MG63 (cell line): ENCODE measurements around the gene SRC. TPM values are rescaled to one million over a fixed set of nuclear protein-coding genes. Genes with fewer than 3 reads are reported as not detected.

Experiments
- DNase-seq: peaks from one replicate; pipeline ENCODE4 v3.0.0-alpha.2; 2020
- H3K27me3 ChIP-seq: fragments of 250-450 bp; sonication (Bioruptor Pico); 2 replicates; pipeline ENCODE4 v1.5.1; 2020; ENCODE audit warnings: mild to moderate bottlenecking, moderate library complexity
- H3K36me3 ChIP-seq: fragments of 250-450 bp; sonication (Bioruptor Pico); 2 replicates; pipeline ENCODE4 v1.5.1; 2020; ENCODE audit warnings: mild to moderate bottlenecking, moderate library complexity
- H3K4me3 ChIP-seq: fragments of 250-450 bp; sonication (Bioruptor Pico); 2 replicates; pipeline ENCODE4 v1.5.1; 2020; ENCODE audit warnings: mild to moderate bottlenecking, moderate library complexity
- H3K9me3 ChIP-seq: fragments of 250-450 bp; sonication (Bioruptor Pico); 2 replicates; pipeline ENCODE4 v1.5.1; 2020; ENCODE audit warnings: mild to moderate bottlenecking, moderate library complexity
- total RNA-seq: library from RNA; depleted of rRNA; stranded (reverse); fragments of >200 nt; shearing (Covaris generic); gene quantifications from 2 replicates; pipeline ENCODE4 v1.2.3, GENCODE V29; 2014; ENCODE audit warnings: low replicate concordance

SRC gene
- total RNA-seq, 1 experiment from 2014 or later, result 33.0 TPM

DNA sequence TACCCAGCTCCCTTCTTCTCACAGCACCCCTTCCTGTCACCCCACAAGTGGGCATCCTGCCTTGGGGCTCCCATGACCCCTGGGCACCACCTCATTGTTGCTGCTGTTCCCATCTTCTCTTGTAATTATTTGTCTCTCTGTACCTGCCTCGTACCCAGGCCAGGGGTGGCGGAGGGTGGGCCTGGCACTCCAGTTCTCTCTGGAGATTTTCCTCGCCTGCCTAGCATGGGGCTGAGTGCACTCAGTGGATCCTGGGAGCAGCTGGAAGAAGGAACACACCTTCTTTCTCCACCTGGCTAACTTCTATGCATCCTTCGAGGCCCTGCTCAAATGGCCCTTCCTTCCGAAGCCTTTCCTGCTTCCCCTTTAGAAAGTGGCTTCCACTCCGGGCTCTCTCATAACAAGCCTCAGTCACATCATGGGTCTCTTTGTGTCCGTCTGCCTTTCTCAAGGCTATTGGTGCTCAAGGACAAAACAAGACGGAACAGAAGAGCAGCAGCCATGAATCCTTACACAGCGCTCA is 79.2 kb downstream of the SRC start:
- Histone ChIP-seq H3K4me3 (no peak overlapping the region), H3K36me3 (no peaks in the 10 kb centered on the region), H3K27me3 (peaks cover 74% of the 10 kb centered on the region), H3K9me3 (no peaks in the 10 kb centered on the region)
- no peak for DNase-seq

DNA sequence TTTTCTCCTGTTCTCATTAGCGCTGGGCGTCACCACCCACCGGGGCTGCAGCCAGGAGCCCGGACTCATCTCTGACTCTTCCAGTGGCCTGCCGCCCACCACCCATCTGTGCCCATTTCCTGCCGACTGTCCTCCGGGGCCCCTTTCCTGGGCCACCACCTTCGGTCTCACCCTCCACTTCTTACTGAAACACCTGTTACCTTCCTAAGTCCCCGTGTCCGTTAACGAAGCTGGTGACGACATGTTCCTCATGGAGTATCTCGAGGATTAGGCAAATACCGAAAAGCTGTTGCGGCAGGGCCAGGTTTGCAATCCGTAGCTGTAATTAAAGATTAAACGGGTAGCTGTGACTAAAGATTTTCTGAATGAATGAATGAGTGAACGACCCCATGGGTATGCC is 80.2 kb downstream of the SRC start:
- no peaks in the 10 kb centered on the region for H3K36me3 ChIP-seq
- H3K27me3 ChIP-seq, result peaks cover 74% of the 10 kb centered on the region
- no peak for DNase-seq
- H3K9me3 ChIP-seq, result no peaks in the 10 kb centered on the region
- no peak overlapping the region for H3K4me3 ChIP-seq

DNA sequence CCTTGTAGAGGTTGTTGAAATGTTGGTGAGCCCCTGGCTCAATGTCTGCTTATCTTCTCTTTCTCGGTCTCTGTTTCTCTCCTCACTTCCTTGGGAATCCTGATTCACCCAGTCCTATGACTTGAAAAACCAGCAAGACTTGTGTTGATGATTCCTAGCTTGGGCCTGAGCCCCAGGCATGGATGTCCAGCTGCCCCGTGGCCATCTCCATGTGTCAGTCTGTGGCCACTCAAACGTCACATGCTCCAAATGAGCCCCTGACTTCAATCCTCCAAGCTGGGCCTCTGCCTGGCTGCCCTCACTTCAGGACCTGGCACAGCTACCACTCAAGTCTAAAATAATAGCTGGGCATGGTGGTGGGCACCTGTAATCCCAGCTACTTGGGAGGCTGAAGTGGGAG is 81.0 kb downstream of the SRC start:
- no peaks in the 10 kb centered on the region for H3K9me3 ChIP-seq
- no peaks in the 10 kb centered on the region for H3K36me3 ChIP-seq
- H3K4me3 ChIP-seq, result no peak overlapping the region
- H3K27me3 ChIP-seq, result peaks cover 68% of the 10 kb centered on the region
- DNase-seq, result no peak

DNA sequence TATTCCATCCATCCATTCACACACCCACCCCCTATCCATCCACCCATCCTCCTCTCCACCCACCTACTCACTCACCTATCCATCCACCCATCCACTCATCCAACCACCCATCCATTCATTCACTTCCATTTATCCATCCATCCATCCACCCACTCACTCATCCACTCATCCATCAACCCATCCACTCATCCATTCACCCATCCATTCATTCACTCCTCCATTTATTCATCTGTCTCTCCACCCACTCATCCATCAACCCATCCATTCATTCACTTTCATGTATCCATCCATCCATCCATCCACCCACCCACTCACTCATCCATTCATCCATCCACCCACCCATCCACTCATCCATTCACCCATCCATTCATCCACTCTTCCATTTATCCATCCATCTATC is 84.1 kb downstream of the SRC start:
- Histone ChIP-seq H3K27me3 (peaks cover 58% of the 10 kb centered on the region), H3K36me3 (no peaks in the 10 kb centered on the region), H3K9me3 (no peaks in the 10 kb centered on the region), H3K4me3 (no peak overlapping the region)
- no peak for DNase-seq

DNA sequence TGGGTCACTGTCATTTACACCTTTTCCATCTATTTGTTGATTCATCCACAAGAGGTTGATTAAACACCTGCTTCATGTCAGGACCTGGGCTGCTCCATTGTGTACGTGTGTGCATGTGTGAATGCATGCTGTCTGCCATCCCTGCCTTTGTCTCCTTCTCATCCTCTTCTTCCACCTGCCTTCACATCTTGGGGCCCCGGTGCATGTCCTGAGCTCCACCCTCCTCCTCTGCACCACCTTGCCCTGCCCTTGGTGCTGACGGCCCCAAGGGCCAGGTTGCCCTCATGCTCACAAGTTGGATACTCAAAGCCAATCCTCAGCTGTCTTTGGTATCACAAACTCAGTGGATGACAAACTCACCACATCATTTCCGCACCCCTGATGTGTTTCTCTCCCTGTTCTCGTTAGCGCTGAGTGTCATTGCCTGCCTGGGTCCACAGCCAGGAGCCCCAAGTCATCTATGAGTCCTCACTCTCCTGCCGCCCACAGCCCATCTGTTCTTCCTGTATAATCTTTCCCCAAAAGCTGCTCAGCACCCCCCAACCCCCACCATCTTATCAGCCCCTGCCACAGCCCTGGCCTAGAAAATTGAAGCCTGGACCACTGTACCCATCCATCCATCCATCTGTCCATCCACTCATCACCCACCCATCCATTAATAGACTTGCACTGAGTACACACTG is 85.0 kb downstream of the SRC start:
- Histone ChIP-seq H3K36me3 (no peaks in the 10 kb centered on the region), H3K9me3 (no peaks in the 10 kb centered on the region), H3K27me3 (peaks cover 50% of the 10 kb centered on the region), H3K4me3 (no peak overlapping the region)
- DNase-seq, result no peak

DNA sequence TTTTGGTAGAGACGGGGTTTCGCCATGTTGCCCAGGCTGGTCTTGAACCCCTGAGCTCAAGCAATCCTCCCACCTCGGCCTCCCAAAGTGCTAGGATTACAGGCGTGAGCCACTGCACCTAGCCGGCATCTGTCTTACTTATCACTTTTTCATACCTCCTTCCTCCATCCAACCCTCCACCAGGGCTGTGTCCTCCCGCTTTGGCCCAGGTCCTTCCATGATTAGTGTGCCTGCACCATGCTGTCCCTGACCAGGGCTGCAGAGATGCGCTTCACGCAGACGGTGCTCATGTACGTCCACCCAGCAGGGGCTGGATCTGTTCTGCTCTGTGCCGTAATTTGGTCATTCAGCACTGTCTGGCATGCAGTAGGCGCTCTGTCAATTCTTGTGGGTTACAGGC is 85.8 kb downstream of the SRC start:
- no peaks in the 10 kb centered on the region for H3K36me3 ChIP-seq
- DNase-seq, result no peak
- no peak overlapping the region for H3K4me3 ChIP-seq
- peaks cover 41% of the 10 kb centered on the region for H3K27me3 ChIP-seq
- no peaks in the 10 kb centered on the region for H3K9me3 ChIP-seq

DNA sequence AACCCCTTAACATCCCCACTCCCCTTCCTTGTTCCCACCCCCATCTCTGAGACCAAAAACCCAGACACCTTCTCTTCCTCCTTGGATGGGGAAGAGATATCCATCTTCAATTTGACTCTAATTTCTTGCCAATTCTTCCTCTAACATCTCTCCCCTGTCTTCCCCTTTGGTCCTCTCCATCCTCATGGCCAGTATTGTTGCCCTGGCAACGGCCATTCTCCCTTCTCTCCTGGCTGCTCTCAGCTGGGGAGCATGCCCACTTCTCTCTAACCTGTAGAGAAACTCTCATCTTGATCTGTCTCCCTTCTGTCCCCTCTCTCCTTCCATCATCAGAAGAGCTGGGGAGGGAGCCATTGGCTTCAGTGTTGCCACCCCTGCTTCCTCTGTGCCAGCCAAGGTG is 86.7 kb downstream of the SRC start:
- Histone ChIP-seq H3K9me3 (no peaks in the 10 kb centered on the region), H3K36me3 (no peaks in the 10 kb centered on the region), H3K4me3 (no peak overlapping the region), H3K27me3 (peaks cover 36% of the 10 kb centered on the region)
- no peak for DNase-seq

DNA sequence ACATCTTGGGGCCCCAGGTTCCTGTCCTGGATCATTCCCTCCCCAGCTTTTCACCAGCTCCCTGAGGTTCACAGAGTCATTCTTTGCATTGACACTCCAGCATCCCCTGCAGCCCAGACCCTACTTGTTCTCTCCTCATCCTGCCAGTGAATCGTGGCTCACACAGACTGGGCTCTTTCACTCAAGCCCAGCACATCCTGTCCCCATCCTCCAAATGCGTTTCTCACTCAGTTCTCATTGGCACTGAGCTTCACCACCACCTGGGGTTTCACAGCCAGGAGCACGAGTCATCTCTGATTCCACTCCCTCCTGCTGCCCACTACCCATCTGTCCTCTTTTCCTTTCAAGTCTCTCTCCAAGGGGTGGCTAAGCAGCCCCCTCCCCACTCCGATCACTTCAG is 89.7 kb downstream of the SRC start:
- Histone ChIP-seq H3K9me3 (no peaks in the 10 kb centered on the region), H3K36me3 (no peaks in the 10 kb centered on the region), H3K27me3 (peaks cover 23% of the 10 kb centered on the region), H3K4me3 (no peak overlapping the region)
- no peak for DNase-seq

DNA sequence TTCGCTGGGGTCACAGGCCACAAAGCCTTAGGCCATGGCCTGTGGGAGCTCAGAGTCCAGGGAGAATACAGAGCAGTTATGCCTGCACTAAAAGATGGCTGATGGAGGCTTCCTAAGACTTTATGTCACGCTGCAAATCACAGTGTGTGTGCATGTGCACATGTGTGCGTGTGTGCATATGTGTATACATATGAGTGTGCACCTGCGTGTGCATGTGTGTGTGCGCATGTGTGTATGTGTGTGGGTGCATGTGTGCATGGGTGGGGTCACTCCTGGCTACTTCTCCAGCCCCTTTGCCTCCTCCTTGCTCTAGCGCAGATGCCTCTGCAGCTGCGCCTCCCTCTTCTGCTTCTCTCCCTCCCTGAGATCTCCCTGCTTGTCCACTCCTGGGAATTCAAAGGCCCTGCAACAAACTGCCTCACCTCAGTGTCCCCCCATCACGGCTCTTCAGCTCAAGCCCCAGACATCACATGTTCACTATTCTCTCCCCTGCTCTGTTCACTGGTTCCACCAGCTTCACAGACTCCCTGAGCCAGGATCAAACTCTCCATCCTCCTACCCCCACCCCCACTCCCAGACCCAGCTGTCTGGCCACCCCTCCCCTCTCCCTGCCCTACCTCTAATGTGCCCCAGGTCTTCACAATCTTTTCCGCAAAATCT is 90.7 kb downstream of the SRC start:
- H3K27me3 ChIP-seq, result peaks cover 23% of the 10 kb centered on the region
- no peak for DNase-seq
- no peak overlapping the region for H3K4me3 ChIP-seq
- no peaks in the 10 kb centered on the region for H3K9me3 ChIP-seq
- no peaks in the 10 kb centered on the region for H3K36me3 ChIP-seq

DNA sequence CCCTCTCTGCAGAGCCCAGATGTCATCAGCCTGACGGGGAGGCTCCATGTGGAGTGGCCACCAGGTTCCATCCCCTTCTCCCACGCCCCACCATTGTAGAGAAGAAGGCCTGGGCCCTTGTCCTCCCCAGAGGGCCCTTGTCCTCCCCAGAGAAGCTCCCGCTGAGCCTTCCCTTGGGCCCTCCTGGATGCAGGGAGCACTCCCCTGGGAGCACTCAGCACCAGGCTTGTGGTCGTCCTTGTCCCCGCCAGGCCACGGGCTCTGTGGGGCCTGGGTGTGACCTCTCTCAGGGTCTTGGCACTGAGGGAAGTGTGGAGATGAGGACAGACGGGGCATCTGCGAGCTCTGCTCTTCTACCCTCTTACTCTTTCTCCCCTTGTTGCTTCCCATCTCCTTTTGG is 91.7 kb downstream of the SRC start:
- Histone ChIP-seq H3K36me3 (no peaks in the 10 kb centered on the region), H3K4me3 (no peak overlapping the region), H3K9me3 (no peaks in the 10 kb centered on the region), H3K27me3 (peaks cover 16% of the 10 kb centered on the region)
- no peak for DNase-seq

DNA sequence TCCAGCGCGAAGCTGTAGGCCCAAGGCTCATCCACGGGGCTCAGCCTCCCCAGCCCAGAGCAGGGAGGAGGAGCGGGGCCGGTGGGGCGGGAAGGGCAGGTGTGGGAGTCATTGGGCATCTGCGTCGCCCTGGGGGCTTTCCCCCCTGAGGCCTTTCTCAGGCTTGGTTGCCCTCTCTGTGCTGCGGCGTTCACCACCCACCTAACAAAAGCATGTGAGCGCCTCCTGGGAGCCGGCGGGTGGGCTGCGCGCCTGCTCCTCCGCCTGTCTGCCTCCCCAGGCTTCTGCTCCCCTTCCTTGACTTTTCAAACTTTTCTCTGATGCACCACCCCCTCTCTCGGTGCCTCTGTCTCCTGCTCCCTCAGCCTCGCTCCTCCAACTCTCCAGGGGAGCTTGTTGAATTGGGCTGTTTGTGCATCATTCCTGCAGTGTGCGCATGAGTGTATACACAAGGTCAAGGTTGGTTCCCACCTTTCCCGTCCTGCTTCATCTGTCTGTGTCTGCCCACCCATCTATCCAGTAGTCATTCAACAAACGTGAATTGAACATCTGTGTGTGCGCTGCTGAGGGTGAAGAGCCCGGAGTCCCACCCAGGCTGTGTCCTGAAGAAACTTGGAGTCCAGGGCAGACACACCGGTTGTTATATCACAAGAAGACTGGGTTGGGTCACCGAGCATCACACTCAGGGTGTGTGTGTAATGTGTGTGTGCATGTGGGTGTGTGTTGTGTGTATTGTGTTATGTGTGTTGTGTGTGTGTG is 92.7 kb downstream of the SRC start:
- no peak overlapping the region for H3K4me3 ChIP-seq
- DNase-seq, result no peak
- peaks cover 9% of the 10 kb centered on the region for H3K27me3 ChIP-seq
- no peaks in the 10 kb centered on the region for H3K9me3 ChIP-seq
- no peaks in the 10 kb centered on the region for H3K36me3 ChIP-seq

DNA sequence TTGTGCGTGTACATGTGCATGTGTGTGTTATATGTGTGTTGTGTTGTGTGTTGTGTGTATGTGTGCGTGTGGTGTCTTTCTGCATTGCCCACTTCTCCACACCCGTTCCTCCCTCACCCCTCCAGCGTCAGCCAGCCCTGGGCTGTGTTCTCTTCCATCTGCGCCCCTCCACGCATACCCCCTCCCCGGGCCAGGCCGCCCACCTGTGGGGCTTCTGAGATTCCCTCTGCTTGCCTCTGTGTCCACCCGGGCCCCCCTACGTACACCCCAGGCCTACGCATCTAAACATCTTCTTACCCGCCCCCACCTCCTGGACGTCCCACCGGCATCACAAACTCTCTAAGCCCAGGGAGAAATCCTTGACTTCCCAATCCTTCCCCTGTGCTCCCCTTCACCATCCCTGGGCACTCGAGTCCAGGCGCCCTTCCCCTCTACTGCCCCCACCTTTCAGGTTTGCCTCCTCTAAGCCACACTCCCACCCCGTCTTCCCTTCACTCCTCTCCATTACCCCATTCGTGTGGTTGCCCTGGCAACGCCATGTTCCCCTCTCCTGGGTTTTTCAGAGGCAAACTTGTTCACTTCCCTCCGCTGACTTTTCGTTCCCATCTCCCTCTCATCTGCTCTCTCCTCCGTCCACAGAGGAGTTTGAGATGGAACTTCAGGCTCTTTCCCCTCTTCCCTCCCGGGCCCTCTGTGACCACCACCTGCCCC is 93.4 kb downstream of the SRC start:
- H3K4me3 ChIP-seq, result no peak overlapping the region
- no peak for DNase-seq
- H3K27me3 ChIP-seq, result peaks cover 5% of the 10 kb centered on the region
- H3K9me3 ChIP-seq, result no peaks in the 10 kb centered on the region
- H3K36me3 ChIP-seq, result no peaks in the 10 kb centered on the region

DNA sequence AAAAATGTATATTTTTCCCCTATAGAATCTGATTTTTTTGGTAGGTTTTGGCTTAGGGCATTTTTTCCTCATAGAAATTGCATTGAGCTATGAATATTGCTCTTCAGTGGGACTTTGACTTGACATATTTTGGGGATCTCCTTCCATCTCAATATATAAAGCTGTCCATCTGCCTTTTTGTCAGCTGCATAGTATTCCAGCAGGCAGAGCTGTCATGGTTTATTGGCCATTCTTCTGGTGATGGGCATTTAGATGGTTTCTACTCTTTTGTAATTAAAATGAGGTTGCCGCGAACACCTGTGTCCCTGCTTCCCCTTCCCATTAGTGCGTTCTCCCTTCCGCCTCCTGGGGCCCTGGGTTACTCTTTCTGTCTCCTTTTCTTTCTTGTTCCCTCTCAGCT is 95.1 kb downstream of the SRC start:
- Histone ChIP-seq H3K4me3 (no peak overlapping the region), H3K9me3 (no peaks in the 10 kb centered on the region), H3K27me3 (peaks cover 2% of the 10 kb centered on the region), H3K36me3 (no peaks in the 10 kb centered on the region)
- no peak for DNase-seq

DNA sequence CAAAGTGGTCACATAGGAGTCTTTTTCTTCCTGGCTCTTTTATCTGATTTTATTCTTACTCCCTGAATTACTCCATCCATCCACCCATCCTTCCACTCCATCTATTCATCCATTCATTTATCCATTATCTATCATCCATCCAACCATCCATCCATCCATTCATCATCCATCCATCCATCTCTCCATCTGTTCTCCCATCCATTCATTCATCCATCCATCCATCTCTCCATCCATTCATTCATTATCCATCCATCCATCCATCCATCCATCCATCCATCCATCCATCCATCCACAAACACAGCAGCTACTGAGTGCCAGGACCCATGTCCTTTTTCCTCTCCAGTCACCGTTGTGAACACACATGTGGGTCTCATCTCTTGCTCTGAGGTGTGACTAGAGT is 96.6 kb downstream of the SRC start:
- Histone ChIP-seq H3K27me3 (peaks cover 2% of the 10 kb centered on the region), H3K4me3 (no peak overlapping the region), H3K36me3 (no peaks in the 10 kb centered on the region), H3K9me3 (no peaks in the 10 kb centered on the region)
- no peak for DNase-seq

DNA sequence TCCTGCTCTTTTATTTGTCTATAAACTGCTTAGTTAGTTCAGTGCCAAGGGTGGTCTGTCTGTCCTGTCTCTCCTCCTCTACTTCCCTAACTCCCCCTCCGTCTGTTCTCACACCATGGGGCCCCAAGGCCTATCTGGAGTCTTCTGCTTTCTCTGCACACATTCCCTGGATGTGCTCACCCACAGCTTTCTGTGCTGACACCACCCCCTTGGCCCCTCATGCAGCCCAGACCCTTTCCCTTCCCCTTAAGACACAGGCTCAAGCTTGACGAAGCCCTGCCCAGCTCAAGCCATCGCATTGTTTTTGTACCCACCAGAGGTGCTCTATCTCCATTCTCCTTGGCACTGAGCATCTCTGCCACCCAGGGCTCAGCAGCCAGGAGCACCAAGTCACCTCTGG is 97.0 kb downstream of the SRC start:
- H3K9me3 ChIP-seq, result no peaks in the 10 kb centered on the region
- H3K36me3 ChIP-seq, result no peaks in the 10 kb centered on the region
- DNase-seq, result no peak
- no peak overlapping the region for H3K4me3 ChIP-seq
- peaks cover 2% of the 10 kb centered on the region for H3K27me3 ChIP-seq

DNA sequence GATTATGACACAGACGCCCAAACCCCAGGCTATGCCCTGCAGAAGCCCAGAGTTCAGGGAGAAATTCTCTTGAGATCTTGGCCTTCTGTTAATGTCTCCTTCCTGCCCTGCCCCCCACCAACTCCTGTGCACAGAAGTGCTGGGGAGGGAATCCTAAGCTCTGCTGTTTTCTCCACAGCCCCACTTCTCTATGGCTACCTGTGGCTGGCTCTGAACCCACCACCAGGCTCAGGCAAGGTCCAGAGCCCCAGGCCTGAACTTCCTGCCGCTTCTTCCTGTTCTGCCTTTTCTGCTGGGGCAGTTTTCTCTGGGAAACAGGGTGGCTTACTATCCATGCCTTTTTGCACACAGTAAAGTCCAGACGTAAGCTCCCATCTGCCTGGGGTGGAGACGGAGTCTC is 97.7 kb downstream of the SRC start:
- Histone ChIP-seq H3K27me3 (peaks cover 2% of the 10 kb centered on the region), H3K9me3 (no peaks in the 10 kb centered on the region), H3K4me3 (no peak overlapping the region), H3K36me3 (no peaks in the 10 kb centered on the region)
- DNase-seq, result no peak

DNA sequence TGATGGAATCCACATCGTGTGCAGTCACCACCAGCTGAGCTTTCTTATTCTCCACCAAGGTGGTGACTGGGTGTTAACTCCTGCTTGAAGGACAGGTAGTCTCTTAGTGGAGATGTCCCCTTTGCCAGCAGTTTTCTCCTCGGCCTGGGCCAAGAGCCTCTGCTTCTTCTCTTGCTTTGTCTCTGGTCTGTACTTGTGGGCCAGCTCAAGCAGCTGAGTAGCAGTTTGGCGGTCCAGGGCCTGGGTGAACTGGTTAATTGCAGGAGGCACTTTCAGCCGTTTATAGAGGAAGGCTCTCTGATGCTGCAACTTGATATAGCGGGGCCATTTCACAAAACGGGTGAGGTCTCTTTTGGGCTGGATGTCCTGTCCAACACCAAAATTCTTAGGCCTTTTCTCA is 99.1 kb downstream of the SRC start:
- H3K4me3 ChIP-seq, result no peak overlapping the region
- H3K36me3 ChIP-seq, result no peaks in the 10 kb centered on the region
- H3K9me3 ChIP-seq, result no peaks in the 10 kb centered on the region
- no peak for DNase-seq
- H3K27me3 ChIP-seq, result peaks cover 2% of the 10 kb centered on the region
